ENCODE data around the gene TECPR1. TPM values are rescaled to one million over a fixed set of nuclear protein-coding genes. Genes with fewer than 3 reads are reported as not detected.

The TECPR1 gene
- total RNA-seq, 1 experiment from 2014 or later, result 13.9 TPM

DNA sequence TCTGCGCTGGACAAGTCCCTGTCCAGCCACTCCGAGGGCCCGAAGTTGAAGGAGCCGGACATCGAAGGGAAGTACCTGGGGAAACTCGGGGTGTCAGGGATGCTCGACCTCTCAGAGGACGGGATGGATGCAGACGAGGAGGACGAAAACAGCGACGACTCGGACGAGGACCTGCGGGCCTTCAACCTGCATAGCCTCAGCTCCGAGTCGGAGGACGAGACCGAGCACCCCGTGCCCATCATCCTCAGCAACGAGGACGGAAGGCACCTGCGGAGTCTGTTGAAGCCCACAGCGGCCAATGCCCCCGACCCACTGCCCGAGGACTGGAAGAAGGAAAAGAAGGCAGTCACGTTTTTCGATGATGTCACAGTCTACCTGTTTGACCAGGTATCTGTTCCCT is 57.8 kb downstream of the TECPR1 start:
- no peak overlapping the region for H3K23ac ChIP-seq (ENCODE audit: insufficient read length, low read depth, low read length)
- Mint-ChIP-seq H3K4me3 (no peak overlapping the region), H3K36me3 (ENCODE audit: insufficient read depth in 1 of 3, low read depth in 3 of 3) (peaks cover 22 to 64% (median 48%) of the 10 kb centered on the region in 3 experiments; a peak in 6 of 7 replicates), H3K27me3 (ENCODE audit: low read depth) (no peaks in the 10 kb centered on the region), H3K9me3 (no peaks in the 10 kb centered on the region), H3K27ac (no peak overlapping the region; a peak in 1 of 7 replicates), H3K4me1 (no peaks in the 10 kb centered on the region)
- no peaks in the 10 kb centered on the region for H3K79me1 ChIP-seq (ENCODE audit: insufficient read depth, low read depth, low read length, poor library complexity, severe bottlenecking)
- no peak for DNase-seq
- H2BK12ac ChIP-seq (ENCODE audit: insufficient read length, low read depth, low read length), result no peak overlapping the region
- H3K27me3 ChIP-seq (ENCODE audit: insufficient read depth, low read length), result no peaks in the 10 kb centered on the region
- no peak overlapping the region for H4K91ac ChIP-seq (ENCODE audit: insufficient read length, low read depth, low read length)
- H3K18ac ChIP-seq (ENCODE audit: insufficient read length, low read depth, low read length), result no peak overlapping the region
- H3K4me2 ChIP-seq (ENCODE audit: insufficient read depth, insufficient read length, low read length), result no peak overlapping the region
- H4K8ac ChIP-seq (replicated peaks; ENCODE audit: insufficient read length, low read depth, low read length), result no peak overlapping the region
- H3K79me2 ChIP-seq (ENCODE audit: insufficient read depth, low read length), result no peaks in the 10 kb centered on the region
- H3T11ph ChIP-seq (ENCODE audit: low read length), result no peak overlapping the region
- no peak overlapping the region for H3K9ac ChIP-seq (ENCODE audit: extremely low read depth, insufficient read length, low read length)
- H2BK20ac ChIP-seq (ENCODE audit: low read depth, low read length, poor library complexity, severe bottlenecking), result no peak overlapping the region
- H2AK5ac ChIP-seq (ENCODE audit: insufficient read length, low read length), result no peak overlapping the region
- no peak overlapping the region for H2AFZ ChIP-seq (ENCODE audit: low read length)
- no peaks in the 10 kb centered on the region for H4K20me1 ChIP-seq (ENCODE audit: control insufficient read depth, insufficient read depth, insufficient read length)
- no peak overlapping the region for H2BK120ac ChIP-seq (ENCODE audit: low read depth, low read length, poor library complexity, severe bottlenecking)
- TF ChIP-seq, protein P1, sequence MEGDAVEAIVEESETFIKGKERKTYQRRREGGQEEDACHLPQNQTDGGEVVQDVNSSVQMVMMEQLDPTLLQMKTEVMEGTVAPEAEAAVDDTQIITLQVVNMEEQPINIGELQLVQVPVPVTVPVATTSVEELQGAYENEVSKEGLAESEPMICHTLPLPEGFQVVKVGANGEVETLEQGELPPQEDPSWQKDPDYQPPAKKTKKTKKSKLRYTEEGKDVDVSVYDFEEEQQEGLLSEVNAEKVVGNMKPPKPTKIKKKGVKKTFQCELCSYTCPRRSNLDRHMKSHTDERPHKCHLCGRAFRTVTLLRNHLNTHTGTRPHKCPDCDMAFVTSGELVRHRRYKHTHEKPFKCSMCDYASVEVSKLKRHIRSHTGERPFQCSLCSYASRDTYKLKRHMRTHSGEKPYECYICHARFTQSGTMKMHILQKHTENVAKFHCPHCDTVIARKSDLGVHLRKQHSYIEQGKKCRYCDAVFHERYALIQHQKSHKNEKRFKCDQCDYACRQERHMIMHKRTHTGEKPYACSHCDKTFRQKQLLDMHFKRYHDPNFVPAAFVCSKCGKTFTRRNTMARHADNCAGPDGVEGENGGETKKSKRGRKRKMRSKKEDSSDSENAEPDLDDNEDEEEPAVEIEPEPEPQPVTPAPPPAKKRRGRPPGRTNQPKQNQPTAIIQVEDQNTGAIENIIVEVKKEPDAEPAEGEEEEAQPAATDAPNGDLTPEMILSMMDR (conservative IDR thresholded peaks at IDR 0.05), result no peak
- no peaks in the 10 kb centered on the region for H3K4me1 ChIP-seq (ENCODE audit: insufficient read depth, low read length)
- H3K14ac ChIP-seq (ENCODE audit: insufficient read depth, low read length), result no peak overlapping the region
- H3K27ac ChIP-seq (ENCODE audit: insufficient read length, low read depth, low read length), result no peak overlapping the region
- H3K4ac ChIP-seq (ENCODE audit: low read depth, low read length), result no peak overlapping the region
- no CpG with 5 or more reads among the region's 28 CpGs for whole genome bisulfite sequencing (ENCODE audit: extremely low coverage, insufficient read length, low lambda C conversion rate)
- H2BK5ac ChIP-seq (ENCODE audit: insufficient read length, low read length), result no peak overlapping the region
- no peak overlapping the region for H4K5ac ChIP-seq (ENCODE audit: insufficient read length, low read depth, low read length)
- no peak overlapping the region for H3K56ac ChIP-seq (ENCODE audit: insufficient read length, low read depth, low read length)
- no peaks in the 10 kb centered on the region for H3K9me3 ChIP-seq (ENCODE audit: control insufficient read depth, low read depth, low read length)
- H2BK15ac ChIP-seq (ENCODE audit: low read depth, low read length), result no peak overlapping the region
- H3K23me2 ChIP-seq (ENCODE audit: insufficient read length, low read depth, low read length, poor library complexity, severe bottlenecking), result no peaks in the 10 kb centered on the region
